Loucy (cell line): ENCODE data around the gene MSANTD1.

Source experiments
- EZH2phosphoT487 ChIP-seq: fragments of 200-600 bp; IDR thresholded peaks from 2 replicates; pipeline ENCODE4 v1.6.1; 2018; ENCODE audit warnings: antibody characterized with exemption, mild to moderate bottlenecking, moderate library complexity, borderline replicate concordance
- TF ChIP-seq, protein P1 (sequence below): fragments of 200-600 bp; sonication (generic); conservative IDR thresholded peaks from 2 replicates; pipeline ENCODE4 v1.5.1; 2014; ENCODE audit warnings: mild to moderate bottlenecking, antibody characterized with exemption, low read length

DNA sequence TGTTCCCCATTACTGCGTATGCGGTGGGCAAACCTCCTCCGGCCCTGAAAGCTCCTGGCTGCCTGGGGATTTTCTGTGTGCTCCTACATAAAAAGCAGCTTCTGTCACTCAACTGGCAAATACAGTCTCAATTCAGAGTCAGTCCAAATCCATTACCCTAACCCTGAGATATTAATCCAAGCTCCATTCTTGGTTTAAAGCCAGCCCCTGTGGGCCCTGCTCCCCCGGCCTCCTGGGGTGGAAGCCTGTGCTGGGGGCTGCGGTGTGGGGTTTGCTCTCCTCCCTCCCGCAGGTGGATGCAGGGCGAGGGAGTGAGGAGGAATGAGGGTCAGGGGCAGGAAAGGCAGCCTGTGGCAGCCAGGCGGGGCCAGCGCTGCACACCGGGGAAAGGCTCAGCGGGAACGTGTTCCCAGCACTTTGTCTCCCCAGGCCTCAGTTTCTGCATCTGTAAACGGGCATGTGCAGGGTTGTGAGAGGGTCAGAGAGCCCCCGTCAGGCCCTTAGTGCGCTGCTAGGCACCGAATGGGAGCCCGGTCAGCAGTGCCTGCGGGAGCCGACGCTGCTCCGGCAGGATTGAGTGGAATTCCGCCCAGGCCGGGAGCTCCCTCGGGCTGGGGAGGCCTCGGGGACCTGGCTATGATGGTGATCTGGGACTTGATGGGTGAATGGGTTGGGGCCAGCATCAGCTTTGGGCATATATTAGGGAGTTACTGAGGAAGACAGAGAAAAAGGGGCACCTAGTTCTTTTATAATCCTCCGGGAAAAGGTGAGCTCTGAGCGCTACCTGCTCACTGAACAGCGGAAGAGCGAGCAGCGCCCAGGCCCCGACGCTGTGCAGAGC, 37.6 kb downstream of the MSANTD1 start:
- TF ChIP-seq, protein P1, sequence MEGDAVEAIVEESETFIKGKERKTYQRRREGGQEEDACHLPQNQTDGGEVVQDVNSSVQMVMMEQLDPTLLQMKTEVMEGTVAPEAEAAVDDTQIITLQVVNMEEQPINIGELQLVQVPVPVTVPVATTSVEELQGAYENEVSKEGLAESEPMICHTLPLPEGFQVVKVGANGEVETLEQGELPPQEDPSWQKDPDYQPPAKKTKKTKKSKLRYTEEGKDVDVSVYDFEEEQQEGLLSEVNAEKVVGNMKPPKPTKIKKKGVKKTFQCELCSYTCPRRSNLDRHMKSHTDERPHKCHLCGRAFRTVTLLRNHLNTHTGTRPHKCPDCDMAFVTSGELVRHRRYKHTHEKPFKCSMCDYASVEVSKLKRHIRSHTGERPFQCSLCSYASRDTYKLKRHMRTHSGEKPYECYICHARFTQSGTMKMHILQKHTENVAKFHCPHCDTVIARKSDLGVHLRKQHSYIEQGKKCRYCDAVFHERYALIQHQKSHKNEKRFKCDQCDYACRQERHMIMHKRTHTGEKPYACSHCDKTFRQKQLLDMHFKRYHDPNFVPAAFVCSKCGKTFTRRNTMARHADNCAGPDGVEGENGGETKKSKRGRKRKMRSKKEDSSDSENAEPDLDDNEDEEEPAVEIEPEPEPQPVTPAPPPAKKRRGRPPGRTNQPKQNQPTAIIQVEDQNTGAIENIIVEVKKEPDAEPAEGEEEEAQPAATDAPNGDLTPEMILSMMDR, result no peak
- no peak for TF ChIP-seq EZH2phosphoT487
